H1 (cell line): ENCODE data around the gene C5. TPM values are rescaled to one million over a fixed set of nuclear protein-coding genes. Genes with fewer than 3 reads are reported as not detected.

Experiments
- CTCF ChIA-PET: fragments of 300-600 bp; sonication (Branson Sonifier 250); formaldehyde crosslinking; loops from one replicate; lab custom pipeline; 2021; ENCODE audit not compliant: partially characterized antibody; lab: Charles Lee
- POLR2A ChIA-PET: fragments of 300-600 bp; sonication (Branson Sonifier 250); formaldehyde crosslinking; loops from one replicate; lab custom pipeline; 2021; ENCODE audit warnings: inconsistent platforms; ENCODE audit not compliant: partially characterized antibody; lab: Charles Lee
- DNase-seq, 2 experiments: peaks; one replicate each; pipeline versions ENCODE4 v3.0.0 to v3.0.0-alpha.2; 2010 to 2022; ENCODE audit warnings: low spot score in 2 of 2, low read depth in 1 of 2, mixed read lengths in 1 of 2
- FAIRE-seq: peaks from 2 replicates; lab custom pipeline; 2011; peaks lifted over from hg19 to GRCh38; lab: Jason Lieb, UNC
- H2AFZ ChIP-seq: 2 replicates; pipeline ENCODE4 v1.8.1; 2012; ENCODE audit warnings: low read length, inconsistent platforms
- H2AK5ac ChIP-seq: 2 replicates; pipeline ENCODE4 v1.6.1; 2013; ENCODE audit warnings: low read depth, low read length
- H2BK120ac ChIP-seq: replicated peaks from 2 replicates; pipeline ENCODE3; 2013; ENCODE audit warnings: low read depth, low read length, inconsistent platforms
- H2BK12ac ChIP-seq: 2 replicates; pipeline ENCODE4 v1.6.1; 2013; ENCODE audit warnings: low read depth, low read length
- H2BK15ac ChIP-seq: 2 replicates; pipeline ENCODE4 v1.6.1; 2013; ENCODE audit warnings: low read length
- H2BK20ac ChIP-seq: 2 replicates; pipeline ENCODE4 v1.6.1; 2013; ENCODE audit warnings: low read length
- H2BK5ac ChIP-seq: 2 replicates; pipeline ENCODE4 v1.6.1; 2013; ENCODE audit warnings: low read depth, low read length
- H3K14ac ChIP-seq: 2 replicates; pipeline ENCODE4 v1.6.1; 2013; ENCODE audit warnings: inconsistent platforms; ENCODE audit not compliant: insufficient read length
- H3K18ac ChIP-seq: 2 replicates; pipeline ENCODE4 v1.6.1; 2013; ENCODE audit warnings: low read length; ENCODE audit errors: extremely low read depth
- H3K23ac ChIP-seq: 2 replicates; pipeline ENCODE4 v1.6.1; 2013; ENCODE audit warnings: inconsistent platforms; ENCODE audit not compliant: insufficient read length
- H3K23me2 ChIP-seq: 2 replicates; pipeline ENCODE4 v1.6.1; 2013; ENCODE audit warnings: low read depth, low read length
- H3K27ac ChIP-seq: 2 replicates; pipeline ENCODE4 v1.6.1; 2011; ENCODE audit warnings: low read depth, low read length, inconsistent platforms
- H3K27me3 ChIP-seq, 4 experiments: replicated peaks in 1 of 4; 1 replicate in 1 of 4; 2 replicates in 3 of 4; pipeline versions ENCODE4 v1.6.1 to v1.8.1; 2011 to 2013; ENCODE audit warnings: low read length in 3 of 4, mild to moderate bottlenecking in 3 of 4, inconsistent platforms in 2 of 4, mixed read lengths in 2 of 4, moderate library complexity in 1 of 4; ENCODE audit not compliant: control insufficient read depth in 3 of 4, insufficient read depth in 3 of 4; ENCODE audit errors: extremely low read depth in 1 of 4
- H3K36me3 ChIP-seq, 4 experiments: 2 replicates each; pipeline versions ENCODE4 v1.6.1 to v1.8.1; 2011 to 2013; ENCODE audit warnings: mild to moderate bottlenecking in 4 of 4, low read length in 3 of 4, moderate library complexity in 2 of 4, control low read depth in 1 of 4, inconsistent platforms in 1 of 4; ENCODE audit not compliant: insufficient read depth in 4 of 4, control insufficient read depth in 2 of 4
- H3K4ac ChIP-seq: replicated peaks from 2 replicates; pipeline ENCODE3; 2013; ENCODE audit warnings: low read length, low read depth, mixed read lengths, inconsistent platforms; ENCODE audit not compliant: insufficient read length
- H3K4me1 ChIP-seq, 4 experiments: replicated peaks in 1 of 4; 1 replicate in 1 of 4; 2 replicates in 3 of 4; pipeline versions ENCODE4 v1.6.1 to v1.8.1; 2011 to 2013; ENCODE audit warnings: low read length in 3 of 4, inconsistent platforms in 2 of 4, mixed read lengths in 1 of 4; ENCODE audit not compliant: insufficient read depth in 4 of 4, control insufficient read depth in 3 of 4
- H3K4me2 ChIP-seq, 2 experiments: 2 replicates each; pipeline versions ENCODE4 v1.6.1 to v1.8.1; 2011 to 2013; ENCODE audit warnings: low read depth in 2 of 2, low read length in 2 of 2, control low read depth in 1 of 2, inconsistent platforms in 1 of 2, mild to moderate bottlenecking in 1 of 2; ENCODE audit not compliant: insufficient read depth in 1 of 2
- H3K4me3 ChIP-seq, 4 experiments: fragments of 200-600, 300-600 bp in 1 of 4; sonication (generic), shearing (Covaris generic), sonication (Bioruptor Twin) in 1 of 4; 2 replicates each; pipeline versions ENCODE4 v1.5.1 to v1.8.1; 2011 to 2016; ENCODE audit warnings: low read length in 4 of 4, low read depth in 3 of 4, control low read depth in 2 of 4, inconsistent platforms in 2 of 4, mild to moderate bottlenecking in 2 of 4, mixed read lengths in 1 of 4, moderate library complexity in 1 of 4; ENCODE audit not compliant: insufficient read depth in 2 of 4; ENCODE audit errors: extremely low read depth in 1 of 4
- H3K56ac ChIP-seq: replicated peaks from 2 replicates; pipeline ENCODE3; 2013; ENCODE audit warnings: low read depth, mild to moderate bottlenecking, mixed read lengths, low read length, inconsistent platforms; ENCODE audit not compliant: insufficient read length
- H3K79me1 ChIP-seq: 2 replicates; pipeline ENCODE4 v1.6.1; 2013; ENCODE audit warnings: low read depth, low read length, control low read depth
- H3K79me2 ChIP-seq, 2 experiments: 2 replicates each; pipeline versions ENCODE4 v1.6.1 to v1.8.1; 2012 to 2013; ENCODE audit warnings: low read length in 2 of 2, mild to moderate bottlenecking in 2 of 2, inconsistent platforms in 1 of 2; ENCODE audit not compliant: insufficient read depth in 2 of 2, control insufficient read depth in 1 of 2
- H3K9ac ChIP-seq, 4 experiments: replicated peaks in 1 of 4; 1 replicate in 1 of 4; 2 replicates in 3 of 4; pipeline versions ENCODE4 v1.6.1 to v1.8.1; 2011 to 2013; ENCODE audit warnings: low read depth in 3 of 4, low read length in 3 of 4, control low read depth in 2 of 4, mild to moderate bottlenecking in 2 of 4, moderate library complexity in 2 of 4, inconsistent platforms in 1 of 4; ENCODE audit errors: extremely low read depth in 1 of 4
- H3K9me3 ChIP-seq, 2 experiments: 2 replicates each; pipeline versions ENCODE4 v1.6.1 to v1.8.1; 2012 to 2013; ENCODE audit warnings: mild to moderate bottlenecking in 2 of 2, moderate library complexity in 2 of 2, control low read depth in 1 of 2, inconsistent platforms in 1 of 2, low read depth in 1 of 2, low read length in 1 of 2, mixed read lengths in 1 of 2; ENCODE audit not compliant: insufficient read depth in 2 of 2
- H4K20me1 ChIP-seq, 2 experiments: replicated peaks in 1 of 2; 2 replicates each; pipeline versions ENCODE3 to v1.8.1; 2011 to 2013; ENCODE audit warnings: inconsistent platforms in 2 of 2, low read length in 2 of 2, mild to moderate bottlenecking in 1 of 2; ENCODE audit not compliant: insufficient read depth in 2 of 2, control insufficient read depth in 1 of 2
- H4K5ac ChIP-seq: 2 replicates; pipeline ENCODE4 v1.6.1; 2013; ENCODE audit warnings: low read length, low read depth, mixed read lengths, inconsistent platforms; ENCODE audit not compliant: insufficient read length
- H4K8ac ChIP-seq: 2 replicates; pipeline ENCODE4 v1.8.0; 2013; ENCODE audit warnings: mild to moderate bottlenecking, moderate library complexity, low read length, inconsistent platforms; ENCODE audit not compliant: insufficient read depth; ENCODE audit errors: extremely low read depth
- H4K91ac ChIP-seq: replicated peaks from 2 replicates; pipeline ENCODE3; 2013; ENCODE audit warnings: low read length, mixed read lengths, inconsistent platforms; ENCODE audit not compliant: insufficient read length
- WGBS, 2 experiments: shearing (Covaris generic) in 1 of 2; methylation state at CpG; one replicate each; pipeline versions ENCODE4 v1.1.6 to v1.1.7; 2013 to 2015; ENCODE audit warnings: low lambda C conversion rate in 2 of 2, mixed read lengths in 2 of 2, inconsistent platforms in 1 of 2, low coverage in 1 of 2, missing lambda C conversion rate in 1 of 2; ENCODE audit not compliant: insufficient replicate concordance in 2 of 2, insufficient coverage in 1 of 2, insufficient read length in 1 of 2; ENCODE audit errors: extremely low coverage in 1 of 2, missing lambda C conversion rate in 1 of 2; 5-methylcytosine and 5-hydroxymethylcytosine counted together
- polyA plus RNA-seq, 7 experiments: library from polyadenylated mRNA; depleted of rRNA in 3 of 7; stranded (reverse) in 5 of 7; unstranded in 2 of 7; fragments of >200 nt in 5 of 7; fragments of 200-250 nt in 2 of 7; gene quantifications; 1 replicate in 5 of 7; 2 replicates in 1 of 7; 4 replicates in 1 of 7; pipeline versions ENCODE4 v1.2.1 to v1.2.3, GENCODE V29; 2011 to 2013; ENCODE audit warnings: missing spikeins in 2 of 7, mixed read lengths in 2 of 7
- total RNA-seq: library from RNA; stranded (reverse); fragmentation: NEBNext Ultra II Directional; extraction: Animal tissue kit (Norgen Biotek cat#: 25700); gene quantifications from 2 replicates; pipeline ENCODE4 v1.2.1, GENCODE V29; 2021

C5 gene
- total and polyA plus RNA-seq, 2 of the 8 experiments (the other 6 are each of a cell fraction or from before 2014, with no cell fraction given) = 0.24 to 0.35 TPM

DNA sequence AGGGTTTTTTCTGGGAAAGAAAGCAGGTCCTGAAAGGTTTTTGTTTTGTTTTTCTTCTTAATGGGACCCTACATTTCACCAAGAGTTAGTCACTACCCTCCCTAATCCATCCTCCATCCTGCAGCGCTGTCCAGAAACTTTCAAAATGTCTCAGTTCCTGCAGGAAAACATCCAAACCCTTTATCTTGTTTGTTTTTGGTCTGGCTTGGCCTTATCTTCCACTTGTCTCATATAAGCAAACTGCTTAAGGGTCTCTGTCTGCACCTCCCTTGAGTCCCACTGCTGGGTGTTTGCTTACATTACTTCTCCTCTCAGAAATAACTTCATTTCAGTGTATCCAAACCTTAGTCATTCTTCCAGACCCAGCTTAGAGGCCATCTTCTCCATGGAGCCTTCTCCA lies 112.5 kb downstream of the C5 start:
- Histone ChIP-seq H3K4me3 (no peak overlapping the region), H2BK12ac (no peak overlapping the region), H3K9me3 (no peaks in the 10 kb centered on the region), H3K23me2 (no peaks in the 10 kb centered on the region), H3K4me2 (no peak overlapping the region), H3K27me3 (no peaks in the 10 kb centered on the region), H2BK15ac (no peak overlapping the region), H4K8ac (no peak overlapping the region), H2BK5ac (no peak overlapping the region), H3K79me1 (no peaks in the 10 kb centered on the region), H4K91ac (no peak overlapping the region), H2AK5ac (no peak overlapping the region), H4K5ac (no peak overlapping the region), H3K14ac (no peak overlapping the region), H3K27ac (no peak overlapping the region), H3K9ac (no peak overlapping the region), H3K4ac (no peak overlapping the region), H2BK20ac (no peak overlapping the region), H3K23ac (no peak overlapping the region), H3K4me1 (peaks cover 0 to 8% (median 3%) of the 10 kb centered on the region in 4 experiments; a peak in 5 of 7 replicates), H3K56ac (no peak overlapping the region), H2BK120ac (no peak overlapping the region), H3K18ac (no peak overlapping the region), H3K36me3 (no peaks in the 10 kb centered on the region), H2AFZ (no peak overlapping the region), H3K79me2 (no peaks in the 10 kb centered on the region), H4K20me1 (no peaks in the 10 kb centered on the region)
- ChIA-PET CTCF (interaction anchor here (0.6 to 12.5 kb wide), 19 partner anchors 8 to 184 kb away, joined by 3 to 108 read pairs (median 4); partner anchors contain the start of gene TRAF1), POLR2A (interaction anchor here (4.6 kb wide), 1 partner anchor 8 kb away, joined by 14 read pairs; no protein-coding TSS in a partner anchor)
- no peak for FAIRE-seq
- 89% methylated on average over 1 of the region's 1 CpG; no CpG with 5 or more reads in 1 of the 2 experiments for WGBS, 2 experiments
- DNase-seq = no peak
